ENCODE measurements around the gene INTS13. TPM values are rescaled to one million over a fixed set of nuclear protein-coding genes. Genes with fewer than 3 reads are reported as not detected.
A peak's percentile ranks its signal among the peaks of the same experiment; 100 is the strongest.
"Not testable (repeated sequence)": the region's sequence is repeated elsewhere in the genome, so short reads cannot be mapped to it uniquely, and the experiment has no call there.

INTS13 gene
- total and polyA plus RNA-seq, 5 experiments from 2014 or later = 13.3 to 26.2 (median 18.3) TPM

- ATAC-seq = no peak
- no peaks in the 10 kb centered on the region for H3K27me3 Mint-ChIP-seq
- no peaks in the 10 kb centered on the region for H3K9me3 Mint-ChIP-seq
- no peak overlapping the region for H3K4me3 Mint-ChIP-seq
- POLR2A ChIA-PET = no interaction called here
- H3K4me1 Mint-ChIP-seq = peaks cover 13 to 33% (median 23%) of the 10 kb centered on the region in 4 donors
- H3K36me3 Mint-ChIP-seq = peaks cover 4 to 76% (median 14%) of the 10 kb centered on the region in 3 donors
- DNase-seq = no peak
- H3K27ac Mint-ChIP-seq = no peak overlapping the region
These were observed 9.1 kb downstream of the INTS13 start for GRCh38 chr12:26928661-26929060.

GRCh38 chr12:26921886-26922285, 15.9 kb downstream of the INTS13 start:
- no peak for ATAC-seq
- peaks cover 4 to 73% (median 13%) of the 10 kb centered on the region in 3 donors for H3K36me3 Mint-ChIP-seq
- no peak overlapping the region for H3K4me3 Mint-ChIP-seq

DNA sequence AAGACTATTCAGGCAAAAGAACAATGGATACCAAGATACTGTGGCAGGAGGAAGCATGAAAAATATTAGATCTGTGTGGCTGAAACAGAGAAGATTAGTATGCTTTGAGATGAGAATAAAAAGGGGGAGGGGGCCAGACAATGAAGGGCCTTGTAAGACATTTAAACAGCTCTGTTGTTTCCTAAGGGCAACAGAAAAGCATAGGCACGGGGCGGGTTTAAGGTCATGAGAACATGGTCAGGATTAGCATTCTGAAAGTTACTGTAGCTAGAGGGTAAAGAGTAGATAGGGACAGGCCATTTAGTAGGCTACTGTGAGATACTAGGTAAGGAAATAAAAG, 18.6 kb downstream of the INTS13 start:
- no peaks in the 10 kb centered on the region for H3K27me3 Mint-ChIP-seq
- peaks cover 0 to 3% (median 0%) of the 10 kb centered on the region in 4 donors for H3K4me1 Mint-ChIP-seq
- no peak overlapping the region for H3K27ac Mint-ChIP-seq
- POLR2A ChIA-PET = interaction anchor here (0.7 kb wide), 1 partner anchor 375 kb away, joined by 4 read pairs; no protein-coding TSS in a partner anchor
- no peak overlapping the region for H3K4me3 Mint-ChIP-seq
- ATAC-seq (no peak), DNase-seq (no peak)
- no peaks in the 10 kb centered on the region for H3K9me3 Mint-ChIP-seq
- peaks cover 4 to 78% (median 20%) of the 10 kb centered on the region in 3 donors for H3K36me3 Mint-ChIP-seq

More at GRCh38 chr12:26921886-26922285, 15.9 kb downstream of the INTS13 start:
- POLR2A ChIA-PET = no interaction called here
- H3K4me1 Mint-ChIP-seq = peaks cover 0 to 3% (median 0%) of the 10 kb centered on the region in 4 donors
- H3K9me3 Mint-ChIP-seq = no peaks in the 10 kb centered on the region
- peak overlapping the region in 1 of 10 donors; percentile 27 for H3K27ac Mint-ChIP-seq
- DNase-seq = no peak
- H3K27me3 Mint-ChIP-seq = no peaks in the 10 kb centered on the region

GRCh38 chr12:26918321-26919215, 19.2 kb downstream of the INTS13 start:
- ATAC-seq (no peak), DNase-seq (no peak)
- Mint-ChIP-seq H3K36me3 (peaks cover 4 to 75% (median 20%) of the 10 kb centered on the region in 3 donors), H3K4me3 (no peak overlapping the region), H3K27me3 (no peaks in the 10 kb centered on the region), H3K4me1 (peaks cover 0 to 3% (median 0%) of the 10 kb centered on the region in 4 donors), H3K9me3 (no peaks in the 10 kb centered on the region), H3K27ac (no peak overlapping the region)
- POLR2A ChIA-PET = interaction anchor here (0.7 kb wide), 1 partner anchor 376 kb away, joined by 4 read pairs; no protein-coding TSS in a partner anchor

DNA sequence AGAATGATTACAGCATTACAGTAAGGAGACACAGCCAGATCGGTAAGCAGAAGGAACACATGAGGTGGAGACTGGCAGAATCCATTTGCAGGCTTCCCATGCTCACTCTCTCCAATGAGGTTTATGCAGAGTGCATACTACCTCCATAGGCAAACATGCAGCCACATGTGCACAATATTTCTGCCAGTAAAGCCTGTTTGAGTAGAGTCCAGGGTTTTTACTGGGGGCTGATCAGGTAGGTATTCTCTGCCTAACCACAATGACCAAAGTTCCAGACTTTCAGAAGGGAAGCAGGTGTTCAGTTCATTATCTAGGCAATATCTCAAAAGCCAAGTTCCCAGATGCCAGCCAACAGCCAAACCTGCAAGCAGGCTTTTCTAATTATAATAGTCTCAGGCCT, 31.1 kb downstream of the INTS13 start:
- Mint-ChIP-seq H3K4me3 (no peak overlapping the region), H3K9me3 (peaks cover 0 to 5% (median 0%) of the 10 kb centered on the region in 9 donors), H3K27ac (peak overlapping the region in 8 of 10 donors; percentile 8 to 65 (median 36)), H3K27me3 (no peaks in the 10 kb centered on the region), H3K4me1 (peaks cover 0 to 6% (median 4%) of the 10 kb centered on the region in 4 donors), H3K36me3 (peaks cover 16 to 87% (median 52%) of the 10 kb centered on the region in 3 donors)
- no peak for ATAC-seq
- no peak for DNase-seq
- POLR2A ChIA-PET = no interaction called here

- H3K4me3 Mint-ChIP-seq = no peak overlapping the region
- peaks cover 19 to 89% (median 54%) of the 10 kb centered on the region in 3 donors for H3K36me3 Mint-ChIP-seq
- no peak for DNase-seq
- peaks cover 0 to 5% (median 0%) of the 10 kb centered on the region in 9 donors for H3K9me3 Mint-ChIP-seq
- ATAC-seq = no peak
- POLR2A ChIA-PET = no interaction called here
- no peaks in the 10 kb centered on the region for H3K27me3 Mint-ChIP-seq
- H3K27ac Mint-ChIP-seq = peak overlapping the region in 1 of 10 donors; percentile 8
- peaks cover under 1 to 6% (median 4%) of the 10 kb centered on the region in 4 donors for H3K4me1 Mint-ChIP-seq
These were observed 31.8 kb downstream of the INTS13 start for GRCh38 chr12:26906024-26906423.

- H3K9me3 Mint-ChIP-seq, ATAC-seq, H3K27me3 Mint-ChIP-seq, DNase-seq, H3K4me1 Mint-ChIP-seq, H3K27ac Mint-ChIP-seq, H3K4me3 Mint-ChIP-seq: not testable (repeated sequence)
- POLR2A ChIA-PET = interaction anchor here (0.7 kb wide), 1 partner anchor 9 kb away, joined by 3 read pairs; no protein-coding TSS in a partner anchor
- peaks cover 32 to 91% (median 70%) of the 10 kb centered on the region in 3 donors for H3K36me3 Mint-ChIP-seq
These were observed 34.4 kb downstream of the INTS13 start for GRCh38 chr12:26903396-26903795.

DNA sequence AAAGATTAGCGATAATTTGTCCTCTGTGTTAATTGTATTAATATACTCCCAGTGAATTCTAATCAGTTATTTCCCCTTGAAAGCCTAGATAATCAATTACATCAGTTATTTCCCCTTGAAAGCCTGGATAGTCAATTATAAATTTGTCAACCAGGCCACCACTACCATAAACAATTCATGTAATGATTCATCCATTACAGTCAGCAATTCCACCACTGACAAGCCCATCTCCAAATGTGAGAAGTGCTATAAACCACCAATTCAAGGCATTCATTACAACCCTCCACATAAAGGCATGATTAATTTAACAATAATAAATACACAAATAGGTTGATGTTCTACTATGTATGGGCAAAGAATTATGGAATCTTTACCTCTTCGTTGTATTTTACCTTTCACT, 40.9 kb downstream of the INTS13 start:
- peaks cover 19 to 31% (median 28%) of the 10 kb centered on the region in 3 donors for H3K36me3 Mint-ChIP-seq
- ATAC-seq (no peak), DNase-seq (no peak)
- peak overlapping the region in 2 of 10 donors; percentile 20 to 55 for H3K27ac Mint-ChIP-seq
- no peaks in the 10 kb centered on the region for H3K27me3 Mint-ChIP-seq
- peaks cover 0 to 9% (median 0%) of the 10 kb centered on the region in 4 donors for H3K4me1 Mint-ChIP-seq
- peaks cover 0 to 3% (median 0%) of the 10 kb centered on the region in 9 donors for H3K9me3 Mint-ChIP-seq
- H3K4me3 Mint-ChIP-seq = no peak overlapping the region
- POLR2A ChIA-PET = no interaction called here

DNA sequence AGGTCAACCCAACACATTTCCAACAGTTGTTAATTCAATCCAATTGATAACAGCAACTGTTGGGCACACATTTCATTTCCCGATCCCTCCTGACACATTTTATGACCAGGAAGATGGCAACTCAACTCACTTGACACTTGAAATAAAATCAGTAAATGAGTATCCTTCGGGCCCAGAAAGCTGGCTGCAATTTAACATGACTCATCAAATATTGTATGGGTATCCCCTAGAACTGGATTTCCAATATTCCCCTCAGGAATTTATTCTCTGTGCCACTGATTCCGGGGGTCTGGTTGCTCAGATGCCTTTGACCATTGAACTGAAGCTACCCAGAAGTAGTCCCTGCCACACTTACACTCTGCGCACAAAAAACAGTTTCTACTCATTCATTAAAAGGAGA, 42.1 kb downstream of the INTS13 start:
- H3K36me3 Mint-ChIP-seq = peaks cover 10 to 19% (median 19%) of the 10 kb centered on the region in 3 donors
- H3K4me1 Mint-ChIP-seq = peaks cover 0 to 6% (median 0%) of the 10 kb centered on the region in 4 donors
- H3K9me3 Mint-ChIP-seq = peaks cover 0 to 3% (median 0%) of the 10 kb centered on the region in 9 donors
- POLR2A ChIA-PET = no interaction called here
- H3K4me3 Mint-ChIP-seq = no peak overlapping the region
- H3K27ac Mint-ChIP-seq = peak overlapping the region in 2 of 10 donors; percentile 8 to 56
- H3K27me3 Mint-ChIP-seq = no peaks in the 10 kb centered on the region
- DNase-seq = no peak
- ATAC-seq = no peak

DNA sequence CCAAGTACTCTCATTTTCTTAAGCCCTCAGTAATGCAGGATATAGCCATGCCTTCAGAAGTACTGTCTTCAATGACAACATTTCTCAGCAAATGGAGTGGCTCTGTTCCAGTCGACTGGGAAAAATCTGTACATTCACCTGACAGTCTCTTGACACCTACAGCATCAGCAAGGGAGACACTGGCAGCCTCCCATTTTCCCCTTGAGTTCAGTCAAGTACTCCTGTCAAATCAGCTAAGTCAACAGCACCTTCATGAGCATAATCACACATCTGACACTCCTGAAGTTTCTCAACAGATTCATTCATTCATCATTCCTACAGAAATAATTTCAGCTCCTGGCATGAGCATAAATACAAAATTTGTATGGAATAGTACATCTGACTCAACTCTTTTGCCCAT, 46.1 kb downstream of the INTS13 start:
- DNase-seq (no peak), ATAC-seq (no peak)
- Mint-ChIP-seq H3K4me3 (no peak overlapping the region), H3K27ac (peak overlapping the region in 2 of 10 donors; percentile 37 to 70), H3K27me3 (no peaks in the 10 kb centered on the region), H3K4me1 (peaks cover 0 to 2% (median 0%) of the 10 kb centered on the region in 4 donors), H3K36me3 (no peaks in the 10 kb centered on the region), H3K9me3 (no peaks in the 10 kb centered on the region)
- POLR2A ChIA-PET = no interaction called here

DNA sequence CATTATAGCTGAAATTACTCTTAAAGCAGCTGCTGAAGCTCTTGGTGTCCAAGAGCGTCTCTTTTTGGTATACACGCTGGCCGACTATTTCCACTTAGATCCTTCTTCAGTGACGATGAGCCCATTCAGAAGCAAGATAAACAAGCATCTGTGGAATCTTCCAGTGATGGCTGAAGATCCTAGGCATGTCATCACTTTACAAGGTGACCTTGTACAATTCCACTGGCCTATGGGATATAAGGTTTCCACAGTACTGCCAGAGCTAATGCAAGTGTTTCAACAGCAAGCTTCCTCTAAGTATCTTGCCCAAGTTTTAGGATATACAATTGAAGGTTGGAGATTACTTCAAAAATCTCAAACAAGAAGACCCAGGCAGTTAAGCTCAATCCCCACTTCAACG, 47.0 kb downstream of the INTS13 start:
- POLR2A ChIA-PET = no interaction called here
- peaks cover 0 to 2% (median 0%) of the 10 kb centered on the region in 5 donors for H3K27me3 Mint-ChIP-seq
- ATAC-seq = no peak
- no peaks in the 10 kb centered on the region for H3K36me3 Mint-ChIP-seq
- H3K27ac Mint-ChIP-seq = no peak overlapping the region
- H3K9me3 Mint-ChIP-seq = no peaks in the 10 kb centered on the region
- peaks cover 0 to 2% (median 0%) of the 10 kb centered on the region in 4 donors for H3K4me1 Mint-ChIP-seq
- no peak overlapping the region for H3K4me3 Mint-ChIP-seq
- no peak for DNase-seq

- ATAC-seq = peak; percentile 98
- peak overlapping the region; percentile 59 to 79 (median 72) for H3K4me3 Mint-ChIP-seq
- H3K9me3 Mint-ChIP-seq = peaks cover 0 to 8% (median 0%) of the 10 kb centered on the region in 9 donors
- peaks cover 0 to 34% (median 13%) of the 10 kb centered on the region in 5 donors for H3K27me3 Mint-ChIP-seq
- peak overlapping the region in 4 of 10 donors; percentile 16 to 70 (median 48) for H3K27ac Mint-ChIP-seq
- peak; percentile 59 to 90 (median 82) for DNase-seq
- peaks cover 6 to 20% (median 9%) of the 10 kb centered on the region in 4 donors for H3K4me1 Mint-ChIP-seq
- peaks cover 0 to 9% (median 7%) of the 10 kb centered on the region in 3 donors for H3K36me3 Mint-ChIP-seq
- POLR2A ChIA-PET = interaction anchor here (1.1 to 1.8 kb wide), 2 partner anchors 24 to 52 kb away, joined by 3 to 7 read pairs; partner anchors contain the start of gene ITPR2
These were observed 52.8 kb downstream of the INTS13 start for GRCh38 chr12:26884765-26885576.

Data from naive thymus-derived CD8-positive, alpha-beta T cell (primary cell).